Activated CD8-positive, alpha-beta memory T cell treated with anti-CD3 and anti-CD28 coated beads, Interleukin-2, amount 10 ng/mL, durations not matched to agents 7 days and 5 days (primary cell): ENCODE measurements around the gene LSAMP. TPM values are rescaled to one million over a fixed set of nuclear protein-coding genes. Genes with fewer than 3 reads are reported as not detected.

Source experiments
- ATAC-seq: fragments of 150-1000 bp; cut with Tn5 transposase; one replicate; pipeline ENCODE4 v1.10.0; 2021; ENCODE audit warnings: moderate library complexity
- CTCF ChIA-PET: fragments of 350-600 bp; sonication (Branson Sonifier 250); formaldehyde crosslinking; loops from one replicate; lab custom pipeline; 2021; ENCODE audit warnings: antibody characterized with exemption; lab: Charles Lee
- DNase-seq: peaks from one replicate; pipeline ENCODE4 v3.0.0-alpha.2; 2020
- H3K27ac Mint-ChIP-seq: one replicate; pipeline ENCODE4 v1.8.0; 2021; ENCODE audit warnings: mild to moderate bottlenecking, mixed read lengths
- H3K27me3 Mint-ChIP-seq: one replicate; pipeline ENCODE4 v1.8.0; 2021; ENCODE audit warnings: mixed read lengths
- H3K36me3 Mint-ChIP-seq: one replicate; pipeline ENCODE4 v1.8.0; 2021; ENCODE audit warnings: mild to moderate bottlenecking, mixed read lengths
- H3K4me1 Mint-ChIP-seq: one replicate; pipeline ENCODE4 v1.8.0; 2021; ENCODE audit warnings: mixed read lengths
- H3K4me3 Mint-ChIP-seq: one replicate; pipeline ENCODE4 v1.8.0; 2021; ENCODE audit warnings: mild to moderate bottlenecking, moderate library complexity, mixed read lengths
- H3K9me3 Mint-ChIP-seq: one replicate; pipeline ENCODE4 v1.8.0; 2022; ENCODE audit warnings: low read depth, mixed read lengths
- total RNA-seq, 2 experiments: library from RNA; stranded (reverse); gene quantifications; one replicate each; pipeline ENCODE4 v1.2.3, GENCODE V29; 2021

The LSAMP gene
- total RNA-seq, 2 experiments from 2014 or later: not detected

GRCh38 chr3:116281313-116282143, 163.8 kb downstream of the LSAMP start:
- Mint-ChIP-seq H3K27me3 (no peaks in the 10 kb centered on the region), H3K4me3 (no peak overlapping the region), H3K36me3 (no peaks in the 10 kb centered on the region), H3K4me1 (no peaks in the 10 kb centered on the region), H3K27ac (no peak overlapping the region), H3K9me3 (no peaks in the 10 kb centered on the region)
- ATAC-seq (no peak), DNase-seq (no peak)
- CTCF ChIA-PET: no interaction called here

- Mint-ChIP-seq H3K27ac (no peak overlapping the region), H3K36me3 (no peaks in the 10 kb centered on the region), H3K4me3 (no peak overlapping the region), H3K4me1 (no peaks in the 10 kb centered on the region), H3K9me3 (no peaks in the 10 kb centered on the region), H3K27me3 (no peaks in the 10 kb centered on the region)
- ATAC-seq: no peak
- CTCF ChIA-PET: no interaction called here
- no peak for DNase-seq
These were observed 165.1 kb downstream of the LSAMP start for GRCh38 chr3:116280130-116280740.

- DNase-seq (no peak), ATAC-seq (no peak)
- Mint-ChIP-seq H3K36me3 (no peaks in the 10 kb centered on the region), H3K9me3 (no peaks in the 10 kb centered on the region), H3K4me3 (no peak overlapping the region), H3K27me3 (no peaks in the 10 kb centered on the region), H3K27ac (no peak overlapping the region), H3K4me1 (no peaks in the 10 kb centered on the region)
- CTCF ChIA-PET: no interaction called here
These were observed 168.6 kb downstream of the LSAMP start for GRCh38 chr3:116276675-116277074.

- Mint-ChIP-seq H3K27me3 (no peaks in the 10 kb centered on the region), H3K36me3 (no peaks in the 10 kb centered on the region), H3K27ac (no peak overlapping the region), H3K4me3 (no peak overlapping the region), H3K4me1 (no peaks in the 10 kb centered on the region), H3K9me3 (no peaks in the 10 kb centered on the region)
- no peak for DNase-seq
- CTCF ChIA-PET: no interaction called here
- ATAC-seq: no peak
These were observed 175.2 kb downstream of the LSAMP start for GRCh38 chr3:116270056-116270455.

- Mint-ChIP-seq H3K4me1 (no peaks in the 10 kb centered on the region), H3K4me3 (no peak overlapping the region), H3K27ac (no peak overlapping the region), H3K27me3 (no peaks in the 10 kb centered on the region), H3K36me3 (no peaks in the 10 kb centered on the region), H3K9me3 (no peaks in the 10 kb centered on the region)
- no peak for ATAC-seq
- CTCF ChIA-PET: no interaction called here
- DNase-seq: no peak
These were observed 178.2 kb downstream of the LSAMP start for GRCh38 chr3:116267116-116267515.

- ATAC-seq (no peak), DNase-seq (no peak)
- CTCF ChIA-PET: no interaction called here
- H3K4me3 Mint-ChIP-seq: no peak overlapping the region
- no peak overlapping the region for H3K27ac Mint-ChIP-seq
- no peaks in the 10 kb centered on the region for H3K27me3 Mint-ChIP-seq
- H3K9me3 Mint-ChIP-seq: no peaks in the 10 kb centered on the region
- no peaks in the 10 kb centered on the region for H3K4me1 Mint-ChIP-seq
- H3K36me3 Mint-ChIP-seq: no peaks in the 10 kb centered on the region
These were observed 179.2 kb downstream of the LSAMP start for GRCh38 chr3:116265976-116266584.

GRCh38 chr3:116265320-116265695, 180.0 kb downstream of the LSAMP start:
- no peak for DNase-seq
- CTCF ChIA-PET: no interaction called here
- no peak for ATAC-seq
- Mint-ChIP-seq H3K4me3 (no peak overlapping the region), H3K4me1 (no peaks in the 10 kb centered on the region), H3K27ac (no peak overlapping the region), H3K9me3 (no peaks in the 10 kb centered on the region), H3K27me3 (no peaks in the 10 kb centered on the region), H3K36me3 (no peaks in the 10 kb centered on the region)

GRCh38 chr3:116264546-116265319, 180.6 kb downstream of the LSAMP start:
- Mint-ChIP-seq H3K9me3 (no peaks in the 10 kb centered on the region), H3K36me3 (no peaks in the 10 kb centered on the region), H3K27ac (no peak overlapping the region), H3K4me3 (no peak overlapping the region), H3K27me3 (no peaks in the 10 kb centered on the region), H3K4me1 (no peaks in the 10 kb centered on the region)
- no peak for ATAC-seq
- no peak for DNase-seq
- CTCF ChIA-PET: no interaction called here

GRCh38 chr3:116263842-116264545, 181.3 kb downstream of the LSAMP start:
- no peaks in the 10 kb centered on the region for H3K36me3 Mint-ChIP-seq
- no peak overlapping the region for H3K4me3 Mint-ChIP-seq
- no peak for DNase-seq
- ATAC-seq: no peak
- H3K9me3 Mint-ChIP-seq: no peaks in the 10 kb centered on the region
- no peaks in the 10 kb centered on the region for H3K27me3 Mint-ChIP-seq
- no peaks in the 10 kb centered on the region for H3K4me1 Mint-ChIP-seq
- CTCF ChIA-PET: no interaction called here
- H3K27ac Mint-ChIP-seq: no peak overlapping the region

GRCh38 chr3:116260491-116260890, 184.8 kb downstream of the LSAMP start:
- DNase-seq (no peak), ATAC-seq (no peak)
- Mint-ChIP-seq H3K27me3 (no peaks in the 10 kb centered on the region), H3K36me3 (no peaks in the 10 kb centered on the region), H3K4me3 (no peak overlapping the region), H3K9me3 (no peaks in the 10 kb centered on the region), H3K4me1 (no peaks in the 10 kb centered on the region), H3K27ac (no peak overlapping the region)
- CTCF ChIA-PET: no interaction called here

- no peak overlapping the region for H3K4me3 Mint-ChIP-seq
- CTCF ChIA-PET: no interaction called here
- no peak overlapping the region for H3K27ac Mint-ChIP-seq
- H3K36me3 Mint-ChIP-seq: no peaks in the 10 kb centered on the region
- no peaks in the 10 kb centered on the region for H3K4me1 Mint-ChIP-seq
- ATAC-seq: no peak
- no peaks in the 10 kb centered on the region for H3K9me3 Mint-ChIP-seq
- no peak for DNase-seq
- no peaks in the 10 kb centered on the region for H3K27me3 Mint-ChIP-seq
These were observed 185.3 kb downstream of the LSAMP start for GRCh38 chr3:116259984-116260383.

- H3K27ac Mint-ChIP-seq: no peak overlapping the region
- H3K9me3 Mint-ChIP-seq: no peaks in the 10 kb centered on the region
These were observed 188.3 kb downstream of the LSAMP start for GRCh38 chr3:116256843-116257485.

GRCh38 chr3:116254541-116254940, 190.7 kb downstream of the LSAMP start:
- H3K27me3 Mint-ChIP-seq: no peaks in the 10 kb centered on the region
- H3K4me3 Mint-ChIP-seq: no peak overlapping the region
- H3K4me1 Mint-ChIP-seq: no peaks in the 10 kb centered on the region
- H3K27ac Mint-ChIP-seq: no peak overlapping the region
- CTCF ChIA-PET: no interaction called here
- H3K9me3 Mint-ChIP-seq: no peaks in the 10 kb centered on the region
- DNase-seq: no peak
- H3K36me3 Mint-ChIP-seq: no peaks in the 10 kb centered on the region
- no peak for ATAC-seq

More at GRCh38 chr3:116256843-116257485, 188.3 kb downstream of the LSAMP start:
- no peak for DNase-seq
- CTCF ChIA-PET: no interaction called here
- no peaks in the 10 kb centered on the region for H3K36me3 Mint-ChIP-seq
- H3K4me3 Mint-ChIP-seq: no peak overlapping the region
- no peaks in the 10 kb centered on the region for H3K4me1 Mint-ChIP-seq
- ATAC-seq: no peak
- H3K27me3 Mint-ChIP-seq: no peaks in the 10 kb centered on the region
